Coronary artery (tissue), 2 donors: ENCODE measurements around the gene PTK7.
A peak's percentile ranks its signal among the peaks of the same experiment; 100 is the strongest.

ENCODE experiments used
- DNase-seq: peaks from one replicate; pipeline ENCODE4 v3.0.0-alpha.2; 2017; ENCODE audit warnings: low spot score
- H3K27ac ChIP-seq, 2 donors: fragments of 200-600 bp; sonication (generic); one replicate each; pipeline ENCODE4 v1.5.1; 2016 to 2019
- H3K4me3 ChIP-seq: fragments of 200-600 bp; sonication (generic); 2 replicates; pipeline ENCODE4 v1.5.1; 2016; ENCODE audit warnings: mild to moderate bottlenecking, moderate library complexity
- TF ChIP-seq, protein P1 (sequence below): fragments of 200-600 bp; sonication (generic); IDR thresholded peaks from one replicate; pipeline ENCODE4 v1.5.1; 2019; ENCODE audit warnings: antibody characterized with exemption

Gene PTK7

DNA sequence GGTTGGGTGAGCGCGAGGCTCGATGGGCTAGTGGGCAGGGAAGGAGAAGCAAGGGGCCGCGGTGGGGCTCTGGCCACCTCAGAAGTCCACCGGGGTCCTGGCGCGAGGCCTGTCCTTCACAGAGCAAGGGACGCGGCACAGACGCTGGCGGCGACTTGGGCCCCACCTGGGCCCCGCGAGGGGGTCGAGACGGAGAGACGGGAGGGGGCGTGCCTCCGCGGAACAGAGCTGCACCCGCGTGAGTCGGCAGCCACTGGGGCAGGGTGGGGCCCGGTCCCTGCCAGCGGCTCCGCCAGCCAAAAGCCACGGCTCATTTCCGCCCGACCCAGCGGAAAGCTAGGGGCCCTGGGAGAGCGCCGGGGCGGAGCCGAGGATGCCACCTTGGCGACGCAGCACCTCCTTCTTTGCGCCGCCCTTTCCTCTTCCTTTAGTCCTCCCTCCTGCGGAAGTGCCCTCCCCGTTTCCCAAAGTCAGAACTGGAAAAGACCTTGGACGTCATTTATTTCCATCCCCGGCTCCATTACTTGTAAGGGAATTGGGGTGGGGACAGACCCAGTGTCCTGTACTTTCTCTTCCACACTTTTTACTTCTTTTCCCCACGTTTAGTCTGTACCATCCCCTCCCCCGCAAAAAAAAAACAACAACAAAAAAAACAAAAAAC lies 22.4 kb upstream of the PTK7 start, which contains the start of gene CUL7:
Gene CUL7 (minus strand): TSS at position 307 of the 661 bp plus-strand sequence. CDS start 1,063 bp downstream, outside the sequence.
- H3K27ac ChIP-seq = peak within 1 kb of the TSS; percentile 94
- peak; percentile 95 for DNase-seq
- peak within 1 kb of the TSS; percentile 80 for H3K4me3 ChIP-seq
- TF ChIP-seq, protein P1, sequence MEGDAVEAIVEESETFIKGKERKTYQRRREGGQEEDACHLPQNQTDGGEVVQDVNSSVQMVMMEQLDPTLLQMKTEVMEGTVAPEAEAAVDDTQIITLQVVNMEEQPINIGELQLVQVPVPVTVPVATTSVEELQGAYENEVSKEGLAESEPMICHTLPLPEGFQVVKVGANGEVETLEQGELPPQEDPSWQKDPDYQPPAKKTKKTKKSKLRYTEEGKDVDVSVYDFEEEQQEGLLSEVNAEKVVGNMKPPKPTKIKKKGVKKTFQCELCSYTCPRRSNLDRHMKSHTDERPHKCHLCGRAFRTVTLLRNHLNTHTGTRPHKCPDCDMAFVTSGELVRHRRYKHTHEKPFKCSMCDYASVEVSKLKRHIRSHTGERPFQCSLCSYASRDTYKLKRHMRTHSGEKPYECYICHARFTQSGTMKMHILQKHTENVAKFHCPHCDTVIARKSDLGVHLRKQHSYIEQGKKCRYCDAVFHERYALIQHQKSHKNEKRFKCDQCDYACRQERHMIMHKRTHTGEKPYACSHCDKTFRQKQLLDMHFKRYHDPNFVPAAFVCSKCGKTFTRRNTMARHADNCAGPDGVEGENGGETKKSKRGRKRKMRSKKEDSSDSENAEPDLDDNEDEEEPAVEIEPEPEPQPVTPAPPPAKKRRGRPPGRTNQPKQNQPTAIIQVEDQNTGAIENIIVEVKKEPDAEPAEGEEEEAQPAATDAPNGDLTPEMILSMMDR = no peak

GRCh38 chr6:43054206-43054943 lies 21.7 kb upstream of the PTK7 start:
- Histone ChIP-seq H3K27ac (peak overlapping the region; percentile 94), H3K4me3 (peak overlapping the region; percentile 80)
- TF ChIP-seq, protein P1 = no peak
- no peak for DNase-seq

GRCh38 chr6:43055966-43056365 lies 20.1 kb upstream of the PTK7 start:
- Histone ChIP-seq H3K4me3 (no peak overlapping the region), H3K27ac (no peak overlapping the region)
- TF ChIP-seq, protein P1 = no peak
- DNase-seq = no peak

- DNase-seq = no peak
- H3K4me3 ChIP-seq = peak overlapping the region; percentile 84
- H3K27ac ChIP-seq = peak overlapping the region; percentile 88 to 91
- TF ChIP-seq, protein P1 = no peak
Observed at GRCh38 chr6:43058531-43058930, 17.6 kb upstream of the PTK7 start.

- TF ChIP-seq, protein P1 = no peak
- H3K4me3 ChIP-seq = peak within 1 kb of the TSS; percentile 84
- peak within 1 kb of the TSS; percentile 88 to 91 for H3K27ac ChIP-seq
- DNase-seq = peak; percentile 99
Observed at GRCh38 chr6:43059168-43060033, 16.7 kb upstream of the PTK7 start, which contains the start of the genes KLC4 and MRPL2. KLC4 (plus strand) TSS chr6:43059631; CDS start chr6:43061336, 1,705 bp downstream. MRPL2 (minus strand) TSS chr6:43059434; CDS start chr6:43059381, 53 bp downstream.

DNA sequence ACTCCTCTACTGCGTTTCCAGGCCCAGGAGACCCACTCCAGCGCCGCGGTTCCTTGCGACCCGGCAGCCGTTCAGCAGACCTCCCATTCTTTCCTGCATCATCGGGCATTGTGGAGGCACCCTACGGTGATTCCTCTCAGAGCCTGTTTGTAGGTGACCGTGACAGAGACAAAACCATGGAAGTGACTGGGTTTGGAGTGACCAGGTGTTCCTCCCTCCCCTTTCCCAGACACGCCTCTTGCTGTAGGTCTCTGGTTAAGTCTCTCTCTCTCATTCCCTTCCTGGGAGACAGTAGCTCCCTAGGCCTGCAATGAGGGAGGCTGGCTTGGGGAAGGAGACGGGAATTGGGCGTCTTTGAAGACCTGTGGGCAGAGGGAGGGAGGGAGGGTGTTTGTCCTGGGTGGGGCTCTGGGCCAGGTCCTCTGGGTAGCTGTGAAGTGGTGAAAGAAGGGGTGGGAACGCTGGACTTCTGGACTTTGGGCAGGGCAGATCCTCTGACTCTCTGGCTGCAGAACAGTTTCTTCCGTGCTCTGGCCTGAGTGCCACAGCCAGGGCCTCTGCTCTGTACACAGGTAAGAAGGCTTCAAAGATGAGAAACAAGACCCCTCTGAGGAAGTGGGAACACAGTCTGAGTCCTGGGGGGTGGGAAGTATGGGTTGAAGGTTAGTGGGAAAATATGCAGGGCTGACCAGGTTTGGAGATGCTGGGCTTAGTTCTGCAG lies 15.9 kb upstream of the PTK7 start:
- TF ChIP-seq, protein P1 = no peak

More for the DNA sequence above, 15.9 kb upstream of the PTK7 start:
- DNase-seq = no peak
- Histone ChIP-seq H3K27ac (peak overlapping the region; percentile 88 to 91), H3K4me3 (peak overlapping the region; percentile 84)
